ENCODE data around the gene JAM3.

Gene JAM3

GRCh38 chr11:134040386-134041302 lies 28.2 kb upstream of the JAM3 start:
- TF ChIP-seq FOXM1 (IDR thresholded peaks at IDR 0.05; ENCODE audit: borderline replicate concordance, low read depth) (no peak), EP300 (IDR thresholded peaks at IDR 0.05; ENCODE audit: borderline replicate concordance) (no peak), EGR1 (IDR thresholded peaks at IDR 0.05) (no peak)

- no peak for TF ChIP-seq ZBTB7A (IDR thresholded peaks at IDR 0.05; ENCODE audit: low read depth)
- no peak for TF ChIP-seq USF1 (IDR thresholded peaks at IDR 0.05)
- no peak for TF ChIP-seq TAF1 (IDR thresholded peaks at IDR 0.05; ENCODE audit: low read depth)
- no peak for TF ChIP-seq EGR1 (IDR thresholded peaks at IDR 0.05)
- TF ChIP-seq REST (IDR thresholded peaks at IDR 0.05; ENCODE audit: low read depth), result no peak
- TF ChIP-seq FOXM1 (IDR thresholded peaks at IDR 0.05; ENCODE audit: borderline replicate concordance, low read depth), result no peak
- TF ChIP-seq CEBPB (IDR thresholded peaks at IDR 0.05), result no peak
- no peak for TF ChIP-seq YY1 (IDR thresholded peaks at IDR 0.05; ENCODE audit: low read depth)
- TF ChIP-seq TCF12 (IDR thresholded peaks at IDR 0.05; ENCODE audit: low read depth), result no peak
- TF ChIP-seq RAD21 (IDR thresholded peaks at IDR 0.05; ENCODE audit: low read depth), result no peak
- TF ChIP-seq CREB1 (IDR thresholded peaks at IDR 0.05; ENCODE audit: low read depth), result no peak
- TF ChIP-seq EP300 (IDR thresholded peaks at IDR 0.05; ENCODE audit: borderline replicate concordance), result no peak
- TF ChIP-seq NFIC (IDR thresholded peaks at IDR 0.05), result no peak
- no peak for TF ChIP-seq TEAD4 (IDR thresholded peaks at IDR 0.05)
- TF ChIP-seq MAX (IDR thresholded peaks at IDR 0.05), result no peak
These were observed 27.5 kb upstream of the JAM3 start for GRCh38 chr11:134041349-134041748.

- no peak for TF ChIP-seq FOXM1 (IDR thresholded peaks at IDR 0.05; ENCODE audit: borderline replicate concordance, low read depth)
- TF ChIP-seq EP300 (IDR thresholded peaks at IDR 0.05; ENCODE audit: borderline replicate concordance), result no peak
These were observed 26.8 kb upstream of the JAM3 start for GRCh38 chr11:134041791-134042696.

GRCh38 chr11:134043821-134044420 lies 25.0 kb upstream of the JAM3 start:
- TF ChIP-seq TEAD4 (IDR thresholded peaks at IDR 0.05) (no peak), USF1 (IDR thresholded peaks at IDR 0.05) (no peak), NFIC (IDR thresholded peaks at IDR 0.05) (no peak), FOXM1 (IDR thresholded peaks at IDR 0.05; ENCODE audit: borderline replicate concordance, low read depth) (no peak), CEBPB (IDR thresholded peaks at IDR 0.05) (no peak), RAD21 (IDR thresholded peaks at IDR 0.05; ENCODE audit: low read depth) (no peak), REST (IDR thresholded peaks at IDR 0.05; ENCODE audit: low read depth) (no peak), EP300 (IDR thresholded peaks at IDR 0.05; ENCODE audit: borderline replicate concordance) (no peak), MAX (IDR thresholded peaks at IDR 0.05) (no peak)

GRCh38 chr11:134044514-134045284 lies 24.2 kb upstream of the JAM3 start:
- no peak for TF ChIP-seq EP300 (IDR thresholded peaks at IDR 0.05; ENCODE audit: borderline replicate concordance)
- TF ChIP-seq CEBPB (IDR thresholded peaks at IDR 0.05), result no peak
- no peak for TF ChIP-seq ZBTB7A (IDR thresholded peaks at IDR 0.05; ENCODE audit: low read depth)
- no peak for TF ChIP-seq TAF1 (IDR thresholded peaks at IDR 0.05; ENCODE audit: low read depth)
- TF ChIP-seq TCF12 (IDR thresholded peaks at IDR 0.05; ENCODE audit: low read depth), result no peak
- TF ChIP-seq CREB1 (IDR thresholded peaks at IDR 0.05; ENCODE audit: low read depth), result no peak
- no peak for TF ChIP-seq FOXM1 (IDR thresholded peaks at IDR 0.05; ENCODE audit: borderline replicate concordance, low read depth)
- no peak for TF ChIP-seq TEAD4 (IDR thresholded peaks at IDR 0.05)
- no peak for TF ChIP-seq RAD21 (IDR thresholded peaks at IDR 0.05; ENCODE audit: low read depth)
- no peak for TF ChIP-seq NFIC (IDR thresholded peaks at IDR 0.05)
- TF ChIP-seq MAX (IDR thresholded peaks at IDR 0.05), result no peak
- no peak for TF ChIP-seq YY1 (IDR thresholded peaks at IDR 0.05; ENCODE audit: low read depth)
- no peak for TF ChIP-seq REST (IDR thresholded peaks at IDR 0.05; ENCODE audit: low read depth)
- no peak for TF ChIP-seq USF1 (IDR thresholded peaks at IDR 0.05)
- no peak for TF ChIP-seq EGR1 (IDR thresholded peaks at IDR 0.05)
